Gastroesophageal sphincter (tissue), 4 donors: ENCODE measurements around the gene ST3GAL5. TPM values are rescaled to one million over a fixed set of nuclear protein-coding genes. Genes with fewer than 3 reads are reported as not detected.

Experiments
- ATAC-seq: fragments of 150-250 bp; one replicate; pipeline ENCODE4 v1.9.1; 2016; ENCODE audit warnings: mild to moderate bottlenecking, moderate library complexity
- H3K27ac ChIP-seq, 4 donors: fragments of 200-600 bp; sonication (generic) in 3 of 4; 1 replicate in 3 of 4; 2 replicates in 1 of 4; pipeline ENCODE4 v1.5.1; 2016 to 2019
- H3K27me3 ChIP-seq: fragments of 200-600 bp; sonication (generic); one replicate; pipeline ENCODE4 v1.5.1; 2019
- H3K36me3 ChIP-seq, 2 donors: fragments of 200-600 bp; sonication (generic); one replicate each; pipeline ENCODE4 v1.5.1; 2019; ENCODE audit warnings: control low read depth in 1 of 2
- H3K4me1 ChIP-seq, 3 donors: fragments of 200-600 bp; sonication (generic); 1 replicate in 2 of 3; 2 replicates in 1 of 3; pipeline ENCODE4 v1.5.1; 2016 to 2019; ENCODE audit warnings: control low read depth in 2 of 3
- H3K4me3 ChIP-seq, 2 donors: fragments of 200-600 bp; sonication (generic); one replicate each; pipeline ENCODE4 v1.5.1; 2019; ENCODE audit warnings: mild to moderate bottlenecking in 1 of 2, moderate library complexity in 1 of 2
- H3K9me3 ChIP-seq, 3 donors: fragments of 200-600 bp; sonication (generic); one replicate each; pipeline ENCODE4 v1.5.1; 2017 to 2019; ENCODE audit warnings: control low read depth in 2 of 3
- EP300 ChIP-seq: sonication (generic); formaldehyde crosslinking; IDR thresholded peaks from one replicate; pipeline ENCODE4 v1.6.1; 2017; ENCODE audit warnings: antibody characterized with exemption, mild to moderate bottlenecking
- POLR2A ChIP-seq, 2 donors: fragments of 450-650 bp; IDR thresholded peaks; one replicate each; pipeline ENCODE4 v1.6.1; 2017; ENCODE audit warnings: antibody characterized with exemption in 2 of 2, mild to moderate bottlenecking in 2 of 2, moderate library complexity in 1 of 2
- POLR2AphosphoS5 ChIP-seq: sonication (generic); formaldehyde crosslinking; IDR thresholded peaks from one replicate; pipeline ENCODE4 v1.6.1; 2017; ENCODE audit warnings: antibody characterized with exemption
- WGBS, 2 donors: methylation state at CpG; one replicate each; pipeline ENCODE4 v1.1.5; 2018; ENCODE audit warnings: low coverage in 1 of 2; 5-methylcytosine and 5-hydroxymethylcytosine counted together
- total RNA-seq, 4 donors: library from RNA; depleted of rRNA; stranded (reverse); fragments of >200 nt; gene quantifications; one replicate each; pipeline ENCODE4 v1.1.0, GENCODE V29; 2016
- TF ChIP-seq, protein P1 (sequence below), 4 experiments: fragments of 200-600 bp in 2 of 4; fragments of 450-650 bp in 2 of 4; sonication (generic) in 1 of 4; IDR thresholded peaks; one replicate each; pipeline ENCODE4 v1.5.1; 2017 to 2019; ENCODE audit warnings: antibody characterized with exemption in 4 of 4, mild to moderate bottlenecking in 2 of 4, moderate library complexity in 2 of 4

ST3GAL5 gene
- total RNA-seq, 4 donors from 2014 or later: 15.2 to 55.9 (median 22.7) TPM

- TF ChIP-seq EP300: no peak
- TF ChIP-seq, protein P1, sequence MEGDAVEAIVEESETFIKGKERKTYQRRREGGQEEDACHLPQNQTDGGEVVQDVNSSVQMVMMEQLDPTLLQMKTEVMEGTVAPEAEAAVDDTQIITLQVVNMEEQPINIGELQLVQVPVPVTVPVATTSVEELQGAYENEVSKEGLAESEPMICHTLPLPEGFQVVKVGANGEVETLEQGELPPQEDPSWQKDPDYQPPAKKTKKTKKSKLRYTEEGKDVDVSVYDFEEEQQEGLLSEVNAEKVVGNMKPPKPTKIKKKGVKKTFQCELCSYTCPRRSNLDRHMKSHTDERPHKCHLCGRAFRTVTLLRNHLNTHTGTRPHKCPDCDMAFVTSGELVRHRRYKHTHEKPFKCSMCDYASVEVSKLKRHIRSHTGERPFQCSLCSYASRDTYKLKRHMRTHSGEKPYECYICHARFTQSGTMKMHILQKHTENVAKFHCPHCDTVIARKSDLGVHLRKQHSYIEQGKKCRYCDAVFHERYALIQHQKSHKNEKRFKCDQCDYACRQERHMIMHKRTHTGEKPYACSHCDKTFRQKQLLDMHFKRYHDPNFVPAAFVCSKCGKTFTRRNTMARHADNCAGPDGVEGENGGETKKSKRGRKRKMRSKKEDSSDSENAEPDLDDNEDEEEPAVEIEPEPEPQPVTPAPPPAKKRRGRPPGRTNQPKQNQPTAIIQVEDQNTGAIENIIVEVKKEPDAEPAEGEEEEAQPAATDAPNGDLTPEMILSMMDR (IDR thresholded peaks at IDR 0.05): no peak
- TF ChIP-seq POLR2AphosphoS5: no peak
- TF ChIP-seq POLR2A (IDR thresholded peaks at IDR 0.05): no peak
- no peak overlapping the region for H3K4me3 ChIP-seq
- H3K27me3 ChIP-seq: no peaks in the 10 kb centered on the region
- no peaks in the 10 kb centered on the region for H3K4me1 ChIP-seq
- no peak overlapping the region for H3K27ac ChIP-seq
- WGBS, 2 donors: 86 to 90% methylated on average over 4 to 10 of the region's 10 CpGs
- peaks cover 0 to 7% (median 0%) of the 10 kb centered on the region in 3 donors for H3K9me3 ChIP-seq
- no peaks in the 10 kb centered on the region for H3K36me3 ChIP-seq
- no peak for ATAC-seq
Observed at GRCh38 chr2:85803704-85804425, 84.9 kb downstream of the ST3GAL5 start.

DNA sequence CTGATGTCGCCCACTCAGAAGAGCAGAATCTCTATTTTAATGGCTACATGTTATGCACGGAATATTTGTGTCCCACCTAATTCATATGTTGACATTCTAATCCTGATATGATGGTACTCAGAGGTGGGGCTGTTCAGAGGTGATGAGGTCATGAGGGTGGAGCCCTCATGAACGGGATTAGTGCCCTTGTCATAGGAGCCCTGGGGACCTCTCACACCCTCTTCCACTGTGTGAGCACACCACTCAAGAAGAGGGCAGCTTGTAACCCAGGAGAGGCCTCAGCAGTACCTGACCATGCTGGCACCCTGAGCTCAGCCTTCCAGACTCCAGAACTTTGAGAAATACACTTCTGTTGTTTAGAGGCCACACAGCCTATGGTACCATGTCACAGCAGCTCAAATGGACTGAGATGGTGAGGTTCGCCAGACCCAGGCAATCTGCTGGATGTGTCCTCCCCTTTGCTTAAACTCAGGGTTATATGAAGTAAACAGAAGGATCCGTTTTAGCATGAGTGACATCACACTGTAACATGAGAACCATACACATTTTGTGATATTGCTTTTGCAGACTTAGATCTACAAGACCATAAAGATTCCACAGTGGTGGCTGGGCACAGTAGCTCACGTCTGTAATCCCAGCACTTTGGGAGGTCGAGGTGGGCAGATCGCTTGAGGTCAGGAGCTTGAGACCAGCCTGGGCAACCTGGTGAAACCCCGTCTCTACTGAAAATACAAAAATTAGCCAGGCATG is 86.3 kb downstream of the ST3GAL5 start:
- 73 to 88% methylated on average over 5 to 8 of the region's 9 CpGs for WGBS, 2 donors
- peaks cover 0 to 7% (median 2%) of the 10 kb centered on the region in 3 donors for H3K4me1 ChIP-seq
- no peak for TF ChIP-seq EP300

GRCh38 chr2:85801871-85802270 is 86.9 kb downstream of the ST3GAL5 start:
- Histone ChIP-seq H3K27me3 (no peaks in the 10 kb centered on the region), H3K9me3 (peaks cover 0 to 7% (median 0%) of the 10 kb centered on the region in 3 donors), H3K27ac (no peak overlapping the region), H3K4me1 (peaks cover 0 to 13% (median 9%) of the 10 kb centered on the region in 3 donors), H3K36me3 (no peaks in the 10 kb centered on the region), H3K4me3 (no peak overlapping the region)
- TF ChIP-seq POLR2AphosphoS5: no peak
- TF ChIP-seq POLR2A (IDR thresholded peaks at IDR 0.05): no peak
- no peak for TF ChIP-seq EP300
- TF ChIP-seq, protein P1 (IDR thresholded peaks at IDR 0.05): no peak
- ATAC-seq: no peak
- 97 to 100% methylated on average over 1 to 3 of the region's 5 CpGs for WGBS, 2 donors

More for the DNA sequence above, 86.3 kb downstream of the ST3GAL5 start:
- H3K4me3 ChIP-seq: no peak overlapping the region
- ATAC-seq: no peak
- no peak overlapping the region for H3K27ac ChIP-seq
- no peaks in the 10 kb centered on the region for H3K27me3 ChIP-seq
- no peaks in the 10 kb centered on the region for H3K36me3 ChIP-seq
- peaks cover 0 to 7% (median 0%) of the 10 kb centered on the region in 3 donors for H3K9me3 ChIP-seq

- H3K27me3 ChIP-seq: no peaks in the 10 kb centered on the region
- H3K4me3 ChIP-seq: no peak overlapping the region
- no peak overlapping the region for H3K27ac ChIP-seq
- WGBS, 2 donors: 96% methylated on average over 3 of the region's 3 CpGs; no CpG with 5 or more reads in 1 of the 2 donors
- ATAC-seq: no peak
- no peaks in the 10 kb centered on the region for H3K36me3 ChIP-seq
- TF ChIP-seq POLR2A (IDR thresholded peaks at IDR 0.05): no peak
- TF ChIP-seq, protein P1 (IDR thresholded peaks at IDR 0.05): no peak
- TF ChIP-seq POLR2AphosphoS5: no peak
- TF ChIP-seq EP300: no peak
- peaks cover 3 to 26% (median 21%) of the 10 kb centered on the region in 3 donors for H3K4me1 ChIP-seq
- H3K9me3 ChIP-seq: peaks cover 0 to 7% (median 0%) of the 10 kb centered on the region in 3 donors
Observed at GRCh38 chr2:85800586-85800985, 88.2 kb downstream of the ST3GAL5 start.

GRCh38 chr2:85799215-85799956 is 89.4 kb downstream of the ST3GAL5 start:
- Histone ChIP-seq H3K27ac (no peak overlapping the region), H3K9me3 (peaks cover 0 to 7% (median 0%) of the 10 kb centered on the region in 3 donors), H3K4me3 (no peak overlapping the region), H3K27me3 (no peaks in the 10 kb centered on the region), H3K36me3 (no peaks in the 10 kb centered on the region), H3K4me1 (peaks cover 7 to 38% (median 33%) of the 10 kb centered on the region in 3 donors)
- ATAC-seq: no peak
- 97% methylated on average over 5 of the region's 11 CpGs; no CpG with 5 or more reads in 1 of the 2 donors for WGBS, 2 donors
- TF ChIP-seq POLR2A (IDR thresholded peaks at IDR 0.05) (no peak), POLR2AphosphoS5 (no peak), EP300 (no peak)
- TF ChIP-seq, protein P1 (IDR thresholded peaks at IDR 0.05): no peak
